GM12892 (cell line): ENCODE data around the gene BCDIN3D.

Experiments
- POLR2A ChIP-seq: IDR thresholded peaks from 2 replicates; pipeline ENCODE4 v1.6.1; 2011; ENCODE audit warnings: low read depth, low read length, control low read depth
- POLR2AphosphoS5 ChIP-seq: IDR thresholded peaks from 2 replicates; pipeline ENCODE4 v1.6.1; 2011; ENCODE audit warnings: low read depth, low read length, control low read depth

DNA sequence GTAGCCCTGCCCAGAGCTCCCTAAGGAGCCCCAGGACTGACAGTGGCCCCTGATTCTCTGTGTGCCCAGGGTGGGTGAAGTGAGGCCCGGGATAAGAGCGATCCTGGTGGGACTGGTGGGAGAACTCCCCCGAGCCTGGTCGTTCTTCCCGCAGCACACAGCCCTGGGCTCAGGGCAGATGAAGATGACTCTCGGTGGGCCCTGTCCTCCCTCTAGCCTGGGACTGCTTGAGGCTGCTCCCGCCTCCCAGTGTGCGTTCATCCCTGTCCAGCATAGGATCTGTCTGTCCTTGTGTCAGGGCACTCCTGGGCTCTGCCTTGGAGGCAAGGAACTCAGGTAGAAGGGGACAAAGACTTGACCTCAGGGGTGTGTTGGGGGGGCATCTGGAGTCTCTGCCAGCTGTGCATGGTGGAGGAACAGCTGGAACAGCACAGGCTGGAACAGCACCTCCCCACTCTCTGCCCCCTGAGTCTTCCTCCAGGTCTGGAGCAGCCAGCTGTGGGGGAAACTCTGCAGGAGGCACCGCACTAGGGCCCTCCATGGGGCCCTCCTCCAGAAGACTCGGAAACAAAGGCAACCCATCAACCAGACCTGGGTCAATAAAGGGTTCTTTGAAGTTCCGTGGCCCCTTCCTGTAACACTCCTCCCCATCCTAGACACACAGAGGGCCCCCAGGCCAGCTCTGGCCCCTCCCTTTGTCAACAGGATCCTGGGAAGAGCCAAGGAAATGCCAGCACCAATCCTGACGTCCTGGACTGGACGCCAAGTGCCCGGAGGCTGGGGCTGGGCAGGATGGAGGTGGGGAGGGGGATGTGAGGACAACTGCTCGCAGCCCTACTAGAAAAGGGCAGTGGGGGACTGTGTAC lies 44.9 kb upstream of the BCDIN3D start:
- TF ChIP-seq POLR2AphosphoS5 (no peak), POLR2A (no peak)
